Measurements from ENCODE around the gene ZRANB2.

Gene ZRANB2, protein sequence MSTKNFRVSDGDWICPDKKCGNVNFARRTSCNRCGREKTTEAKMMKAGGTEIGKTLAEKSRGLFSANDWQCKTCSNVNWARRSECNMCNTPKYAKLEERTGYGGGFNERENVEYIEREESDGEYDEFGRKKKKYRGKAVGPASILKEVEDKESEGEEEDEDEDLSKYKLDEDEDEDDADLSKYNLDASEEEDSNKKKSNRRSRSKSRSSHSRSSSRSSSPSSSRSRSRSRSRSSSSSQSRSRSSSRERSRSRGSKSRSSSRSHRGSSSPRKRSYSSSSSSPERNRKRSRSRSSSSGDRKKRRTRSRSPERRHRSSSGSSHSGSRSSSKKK

DNA sequence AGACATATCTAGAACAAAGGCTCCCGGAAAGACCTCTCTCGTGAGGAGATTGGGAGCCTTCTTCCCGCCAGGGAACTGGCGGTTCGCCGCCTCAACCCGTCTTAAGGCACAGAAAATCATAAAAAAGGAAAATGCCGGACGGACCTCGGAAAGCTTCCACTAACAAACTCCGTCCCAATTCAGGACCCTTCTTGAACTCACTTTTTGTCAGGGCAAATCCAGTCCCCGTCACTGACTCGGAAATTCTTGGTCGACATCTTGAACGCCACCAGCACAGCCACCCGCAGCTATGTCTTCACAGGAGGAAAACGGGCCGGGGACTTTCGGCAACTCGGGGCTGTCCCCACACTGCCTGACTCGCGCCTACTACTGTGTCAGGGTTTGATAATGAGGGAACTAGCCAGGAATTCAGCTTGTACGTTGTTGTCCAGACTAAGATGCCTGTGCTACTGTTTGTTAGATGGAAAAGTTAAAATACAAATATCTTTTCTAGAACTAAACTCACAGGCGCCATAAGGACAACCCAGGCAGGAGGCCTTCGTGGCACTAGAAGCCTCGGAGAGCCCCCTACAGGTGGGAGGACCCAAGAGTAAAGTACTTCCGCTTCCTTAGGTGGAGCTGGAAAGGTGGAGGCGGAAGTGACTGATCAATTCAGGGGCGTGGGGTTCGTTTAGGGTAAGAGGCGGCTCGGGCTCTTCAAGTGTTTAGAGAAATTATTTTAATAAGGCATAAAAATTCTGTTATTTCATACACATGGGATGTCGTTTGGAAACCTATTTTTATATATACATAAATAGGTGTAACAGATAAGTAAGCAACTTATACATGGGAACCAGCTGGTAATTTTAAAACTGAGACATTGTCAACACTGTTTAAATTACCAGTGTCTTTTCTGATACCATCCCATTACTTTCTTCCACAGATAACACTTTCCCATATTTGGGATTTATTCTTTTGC is at the start of gene ZRANB2:
ZRANB2 (minus strand) TSS at position 297 of the 958 bp plus-strand sequence; CDS start at position 257, 40 bp downstream.
- peak; percentile 87 for DNase-seq

DNA sequence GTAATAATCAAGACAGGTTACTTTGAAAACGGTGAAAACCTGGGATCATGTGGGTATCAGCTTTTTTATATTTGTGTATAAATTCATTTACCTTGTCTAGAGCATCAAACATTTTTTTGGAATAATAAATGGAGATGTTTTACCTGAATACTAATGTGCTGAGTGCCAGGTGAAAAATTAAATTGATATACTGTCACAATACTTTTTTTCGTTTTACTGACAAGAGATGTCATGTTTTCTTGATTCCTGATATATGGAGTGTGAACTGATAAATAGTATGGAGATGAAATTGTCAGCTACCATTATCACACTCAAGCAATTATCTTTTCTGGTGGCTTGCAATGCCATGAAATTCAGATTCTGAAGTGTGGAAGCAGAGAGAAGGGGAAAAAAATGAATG is 47.2 kb upstream of the ZRANB2 start:
- no peak for DNase-seq

DNA sequence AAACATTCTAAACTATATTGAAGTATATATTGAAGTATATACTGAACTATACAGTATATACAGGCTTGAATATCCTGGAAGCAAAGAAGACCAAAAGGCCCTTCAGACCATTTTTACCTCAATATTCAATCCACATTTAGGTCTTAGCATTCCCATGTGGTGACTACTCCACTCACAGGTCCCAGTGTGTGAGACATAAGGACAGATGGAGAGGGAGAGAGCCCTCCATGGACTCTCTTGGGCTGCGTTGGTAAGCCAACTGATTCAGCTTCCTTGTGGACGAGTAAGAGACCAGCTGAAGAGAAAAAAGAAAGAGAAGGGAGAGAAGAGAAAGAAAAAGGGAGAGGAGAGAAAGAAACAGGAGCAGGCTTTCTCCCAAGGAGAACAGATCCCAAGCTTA is 37.3 kb upstream of the ZRANB2 start:
- no peak for DNase-seq

DNA sequence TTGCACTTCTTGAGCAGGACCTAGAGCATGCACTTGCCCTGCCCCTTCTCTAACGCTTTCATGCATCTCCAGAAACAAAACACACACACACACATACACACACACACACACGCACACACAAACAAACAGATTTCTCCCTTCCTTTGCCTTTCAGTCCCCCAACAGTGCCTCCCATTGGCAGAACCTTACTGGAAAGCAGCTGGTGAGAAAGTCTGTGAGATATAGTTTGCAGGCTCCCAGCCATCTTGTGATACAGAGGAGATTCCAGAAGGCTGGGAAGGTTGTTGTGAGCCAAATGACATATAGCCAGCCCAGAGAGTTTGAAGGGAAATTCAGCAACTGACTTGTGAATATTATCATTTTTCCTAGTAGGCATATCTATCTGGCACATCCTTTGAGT is 35.9 kb upstream of the ZRANB2 start:
- DNase-seq: no peak

DNA sequence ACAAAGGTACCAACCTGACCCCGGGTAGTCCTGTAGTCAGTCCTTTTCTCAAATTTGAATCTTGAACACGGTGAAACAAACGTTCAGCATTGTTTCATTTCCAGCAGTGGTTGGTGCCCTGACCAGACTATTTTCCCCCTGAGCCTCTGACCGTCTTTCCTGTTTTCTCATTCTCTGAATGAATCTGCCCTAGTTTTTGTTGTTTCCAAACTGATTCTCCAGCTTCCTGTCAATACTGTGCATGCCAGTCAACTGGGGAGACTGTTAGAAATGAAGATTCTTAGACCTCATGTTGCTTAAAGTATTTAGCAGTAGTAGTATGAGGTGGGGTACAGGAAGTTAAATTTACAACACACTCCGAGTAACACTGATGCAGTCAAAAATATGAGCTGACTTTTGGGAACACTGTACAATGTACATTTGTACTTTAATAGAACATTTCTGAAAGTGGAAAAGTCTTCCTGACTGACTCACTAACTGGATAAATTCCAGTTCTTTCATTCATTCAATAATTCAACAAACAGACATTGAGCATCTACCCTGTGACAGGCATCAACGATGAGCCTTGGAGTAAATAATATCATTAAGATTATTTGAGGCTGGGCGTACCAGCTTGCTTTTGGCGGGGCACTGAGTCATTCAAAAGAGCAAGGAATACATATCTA is 26.0 kb upstream of the ZRANB2 start:
- no peak for DNase-seq

DNA sequence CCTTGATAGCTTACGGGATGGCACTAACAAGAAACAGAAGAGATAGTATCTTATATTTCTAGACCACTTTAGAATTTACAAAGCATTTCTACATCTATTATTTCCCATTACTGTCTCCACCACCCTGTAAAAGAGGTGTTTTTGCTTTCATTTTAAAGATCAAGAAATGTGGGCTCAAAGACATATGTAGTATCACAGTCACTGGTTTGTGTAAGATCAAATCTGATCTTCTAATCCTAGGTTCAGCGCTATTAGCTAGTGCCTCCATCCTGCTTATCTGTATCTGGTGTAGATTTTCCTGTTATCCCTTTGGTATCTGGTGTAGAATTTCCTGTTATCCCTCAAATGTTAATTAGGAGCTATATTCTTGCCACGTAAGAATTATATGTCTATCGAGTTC is 23.6 kb upstream of the ZRANB2 start:
- no peak for DNase-seq

DNA sequence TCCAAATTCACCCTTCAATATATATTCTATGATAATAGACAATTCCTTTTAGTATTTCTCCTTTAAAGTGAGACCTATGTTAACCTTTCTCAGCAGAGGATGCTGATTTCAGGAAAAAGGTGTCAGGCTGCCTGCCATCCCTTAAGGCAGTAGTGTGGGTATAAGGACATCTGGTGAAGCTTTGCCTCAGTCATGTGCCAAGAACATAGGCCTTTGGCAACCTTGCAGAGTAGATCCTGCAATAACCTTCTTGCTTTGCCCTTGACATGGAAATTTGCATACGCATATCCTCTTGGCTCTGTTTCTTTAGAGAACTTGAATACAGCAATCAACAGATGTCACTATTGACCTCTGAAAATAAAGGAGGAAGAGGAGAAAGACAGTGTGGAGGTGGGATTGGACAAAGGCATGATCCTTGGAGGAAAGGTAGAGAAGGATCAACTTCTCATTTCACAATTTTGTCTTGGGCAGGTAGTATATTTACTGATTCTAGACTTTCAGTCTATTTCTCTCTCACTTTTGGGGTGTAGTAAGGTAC is 21.1 kb upstream of the ZRANB2 start:
- DNase-seq: no peak

DNA sequence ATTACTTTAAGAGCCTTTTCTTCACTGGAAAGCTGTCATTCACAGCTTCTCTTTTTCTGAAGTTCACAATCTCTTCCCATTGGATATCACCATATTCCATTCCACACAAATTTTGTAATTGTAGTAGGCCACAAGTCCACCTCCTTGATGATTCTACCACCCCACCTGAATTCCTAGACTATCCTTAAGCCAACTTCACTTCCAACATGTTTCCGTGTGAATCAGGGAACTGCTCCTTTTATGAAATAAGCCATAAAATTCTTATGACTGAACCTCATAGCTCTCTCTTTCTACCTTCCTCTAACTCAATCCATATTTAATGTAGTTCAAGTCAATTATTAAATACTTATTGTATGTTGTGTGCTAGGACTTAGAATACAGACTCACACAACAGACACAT is 16.6 kb upstream of the ZRANB2 start:
- no peak for DNase-seq

DNA sequence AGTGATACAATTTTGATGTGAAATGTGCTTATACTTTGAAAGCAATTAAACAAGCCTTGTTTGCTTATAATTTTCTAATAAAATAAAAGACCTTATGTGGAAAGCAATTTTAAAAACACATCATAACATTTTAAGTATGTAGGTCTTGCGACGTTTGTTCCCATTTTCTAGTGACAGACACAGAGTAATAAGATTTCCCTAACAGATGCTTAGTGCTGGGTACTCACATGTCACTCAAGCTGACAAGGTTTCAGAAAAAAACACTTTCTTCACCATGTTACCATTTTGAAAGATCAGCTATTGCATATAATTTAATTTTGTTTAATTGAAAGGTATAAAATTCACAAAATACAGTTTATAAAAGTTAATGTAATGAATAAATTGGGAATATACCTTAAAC is 14.1 kb upstream of the ZRANB2 start:
- DNase-seq: no peak

DNA sequence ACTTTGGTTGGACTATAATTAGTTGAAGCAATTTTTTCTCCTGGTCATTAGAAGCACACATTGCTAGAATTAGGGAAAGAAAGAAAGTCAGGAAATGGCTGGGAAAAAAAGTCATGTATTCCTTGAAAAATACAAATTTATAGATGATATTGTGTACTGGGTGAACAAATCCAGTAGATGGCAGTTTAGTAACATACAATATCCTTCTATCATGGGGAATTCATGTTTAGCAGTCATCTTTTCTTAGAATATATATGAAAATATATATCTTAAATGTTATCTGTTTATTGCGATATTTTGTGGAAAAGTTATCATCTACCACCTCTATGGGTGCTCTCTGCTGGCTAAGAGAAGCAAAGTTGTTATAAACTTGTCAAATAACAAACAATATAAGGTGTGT is 13.1 kb upstream of the ZRANB2 start:
- no peak for DNase-seq

DNA sequence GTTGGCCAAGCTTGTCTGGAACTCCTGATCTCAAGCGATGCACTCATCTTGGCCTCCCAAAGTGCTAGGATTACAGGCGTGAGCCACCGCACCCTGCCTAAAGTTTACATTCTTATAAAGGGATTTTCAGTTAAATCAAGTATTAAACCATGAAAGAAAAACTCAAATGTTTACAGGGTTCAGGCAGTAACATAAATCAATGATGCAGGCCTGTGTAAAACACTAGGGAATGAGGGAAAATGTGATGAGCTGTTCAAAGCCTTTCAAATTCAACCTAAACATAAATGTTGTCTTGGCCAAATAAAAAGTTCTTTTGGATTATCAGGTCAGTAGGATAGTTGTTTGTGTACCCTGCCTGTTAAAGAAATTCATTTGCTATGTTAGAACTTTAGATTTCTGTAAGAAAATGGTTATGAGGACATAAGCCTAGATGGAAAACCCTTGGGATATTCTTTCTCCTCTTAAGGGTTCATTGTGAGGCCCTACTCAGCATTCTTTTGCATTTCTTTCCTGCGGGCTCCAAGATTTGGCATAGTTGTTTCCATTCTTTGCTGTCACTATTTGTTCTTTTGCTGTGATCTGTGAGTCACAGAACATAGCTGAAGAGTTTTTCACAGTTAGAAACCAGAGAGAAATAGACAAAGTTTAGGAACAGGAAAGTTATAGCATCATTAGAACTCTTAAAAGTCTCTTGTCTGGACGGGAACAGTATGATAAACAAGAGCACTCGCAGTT is 8.9 kb upstream of the ZRANB2 start:
- no peak for DNase-seq

DNA sequence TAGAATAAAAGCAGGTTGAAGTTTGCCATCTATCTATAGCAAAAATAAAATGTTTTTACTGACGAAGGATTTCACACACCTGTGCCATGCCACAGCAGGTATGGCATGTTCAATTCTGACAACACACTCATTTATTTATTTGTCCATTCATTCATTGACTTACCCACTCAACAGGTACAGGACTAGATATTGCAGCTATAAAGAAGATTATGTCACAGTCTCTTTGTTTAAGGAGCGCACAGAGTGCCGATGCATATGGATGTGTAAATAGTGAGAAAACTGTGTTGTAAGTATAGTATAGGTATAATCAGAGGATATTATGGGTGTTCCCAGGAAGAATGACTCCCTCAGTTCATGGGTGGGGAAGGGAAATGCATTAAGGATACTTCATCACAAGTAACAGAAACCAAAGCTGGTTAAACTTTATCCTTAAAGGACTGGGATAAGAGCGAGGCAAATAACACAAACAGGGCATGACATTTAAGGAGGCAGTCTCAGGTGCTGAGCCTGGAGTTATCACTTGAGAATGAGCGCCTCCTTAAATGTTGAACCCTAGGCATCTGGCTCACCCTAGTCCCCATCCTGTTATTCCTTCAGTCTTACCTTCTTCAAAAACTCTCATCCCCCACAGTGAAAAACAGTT is 7.9 kb upstream of the ZRANB2 start:
- no peak for DNase-seq

DNA sequence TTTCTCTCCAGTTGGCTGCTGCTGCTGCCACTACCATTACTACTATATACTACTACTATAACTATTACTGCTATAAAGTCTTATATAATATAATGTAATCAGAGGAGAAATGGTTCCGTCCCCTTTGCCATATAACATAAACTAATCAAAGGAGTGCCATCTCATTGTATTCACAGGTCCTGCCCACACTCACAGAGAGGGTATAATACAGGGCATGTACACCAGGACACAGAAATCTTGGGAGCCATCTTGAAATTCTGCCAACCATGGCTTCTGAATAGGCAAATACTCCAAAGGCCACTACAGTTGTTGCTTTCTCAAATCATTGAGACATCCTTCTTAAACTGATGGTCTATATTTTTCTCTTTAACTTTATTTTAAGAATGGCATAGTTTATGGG is 6.9 kb upstream of the ZRANB2 start:
- DNase-seq: no peak

DNA sequence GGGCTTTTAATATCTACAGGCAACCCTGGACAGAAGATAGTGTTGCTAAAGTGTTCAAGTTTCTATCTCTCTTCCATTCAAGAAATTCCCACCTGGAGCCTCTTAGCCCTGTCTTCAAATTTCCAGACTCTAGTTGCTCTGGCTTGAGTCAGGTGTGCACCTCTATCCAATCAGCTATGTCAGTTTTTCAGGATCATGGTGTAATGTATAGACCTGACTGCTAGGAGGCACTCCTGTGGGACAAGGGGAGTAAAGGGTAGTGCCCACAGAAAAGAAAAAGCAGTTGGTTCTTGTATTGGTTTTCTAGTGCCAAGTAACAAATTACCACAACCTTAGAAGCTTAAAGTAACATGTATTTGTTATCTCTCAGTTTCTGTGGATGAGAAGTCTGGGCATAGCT is 6.2 kb upstream of the ZRANB2 start:
- DNase-seq: no peak

DNA sequence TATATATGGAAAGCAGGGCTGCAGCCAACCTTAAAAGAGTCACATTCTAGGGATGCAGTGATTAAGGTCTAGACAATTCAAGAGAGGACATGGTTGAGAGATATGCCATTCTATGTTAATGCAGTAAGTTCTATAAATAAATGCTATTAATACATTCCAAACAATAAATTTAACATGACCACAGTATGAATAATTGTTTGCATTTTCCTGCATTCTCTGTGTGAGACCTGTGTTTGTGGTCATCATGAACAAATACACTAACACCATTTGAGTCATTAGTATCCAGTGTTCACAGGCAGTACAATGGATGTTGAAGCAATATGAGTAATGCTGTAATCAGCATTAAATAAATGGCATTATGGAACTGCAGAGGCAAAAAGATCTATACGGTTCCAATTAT is 5.5 kb upstream of the ZRANB2 start:
- no peak for DNase-seq

DNA sequence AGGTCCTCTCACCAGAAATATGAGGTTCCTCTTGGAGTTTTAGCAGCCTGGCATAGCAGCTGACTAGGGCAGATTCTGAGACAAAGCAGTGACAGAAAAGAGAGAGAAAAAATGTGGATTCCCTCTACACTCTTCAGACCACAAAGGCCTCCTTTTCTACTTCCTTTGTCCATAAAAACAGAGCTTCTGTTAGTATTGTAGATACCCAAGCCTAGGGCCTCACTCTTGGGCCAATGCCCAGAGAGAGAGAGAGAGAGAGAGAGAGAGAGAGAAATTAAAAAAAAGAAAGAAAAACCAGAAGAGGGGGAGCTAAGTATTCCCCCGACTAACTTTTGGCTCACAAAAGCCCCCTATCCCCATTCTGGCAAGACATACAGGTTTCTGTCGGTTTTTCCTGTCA is 2.4 kb upstream of the ZRANB2 start:
- DNase-seq: no peak

DNA sequence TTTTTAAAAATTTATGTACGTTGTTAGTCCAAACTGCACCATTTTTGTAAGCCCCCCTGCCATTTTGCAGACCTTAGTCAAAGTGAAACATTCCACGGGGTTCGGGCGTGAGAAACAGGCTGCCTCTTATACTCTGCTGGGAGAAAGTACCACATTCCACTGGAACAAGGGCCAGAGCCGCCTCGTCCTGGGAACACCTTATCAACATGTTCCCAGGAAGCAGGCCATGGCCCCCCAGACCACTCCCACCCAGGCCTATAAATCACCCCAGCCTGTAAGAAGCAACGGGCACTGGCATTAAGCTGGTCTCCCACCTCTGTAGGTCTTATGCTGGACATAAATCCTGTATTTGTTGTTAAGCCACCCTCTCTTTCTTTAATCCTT is 854 bp upstream of the ZRANB2 start:
- no peak for DNase-seq

DNA sequence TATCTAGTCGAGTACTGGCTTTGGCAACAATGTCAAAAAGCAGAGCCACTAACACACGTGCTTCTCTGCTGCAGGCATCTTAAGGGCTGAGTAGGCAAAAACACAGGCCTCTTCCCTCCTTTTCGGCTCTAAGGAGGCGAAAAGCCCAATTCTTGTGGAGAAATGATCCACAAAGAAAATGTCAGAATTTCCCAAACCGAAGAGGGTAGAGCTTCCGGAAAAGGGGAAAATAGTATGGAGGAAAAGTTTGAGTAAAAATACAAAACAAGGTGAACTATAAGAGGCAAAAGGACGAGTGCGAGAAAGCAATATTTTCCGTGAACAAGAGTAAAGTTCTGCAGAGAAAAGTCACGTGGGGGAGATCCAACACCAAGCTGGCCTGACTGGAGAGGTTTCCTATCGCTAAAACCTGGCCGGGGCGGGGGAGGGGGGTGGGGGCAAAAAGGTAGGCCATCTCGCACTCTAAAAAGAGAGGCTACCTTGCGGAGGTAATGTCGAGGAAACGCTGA is 551 bp downstream of the ZRANB2 start:
- DNase-seq: no peak

DNA sequence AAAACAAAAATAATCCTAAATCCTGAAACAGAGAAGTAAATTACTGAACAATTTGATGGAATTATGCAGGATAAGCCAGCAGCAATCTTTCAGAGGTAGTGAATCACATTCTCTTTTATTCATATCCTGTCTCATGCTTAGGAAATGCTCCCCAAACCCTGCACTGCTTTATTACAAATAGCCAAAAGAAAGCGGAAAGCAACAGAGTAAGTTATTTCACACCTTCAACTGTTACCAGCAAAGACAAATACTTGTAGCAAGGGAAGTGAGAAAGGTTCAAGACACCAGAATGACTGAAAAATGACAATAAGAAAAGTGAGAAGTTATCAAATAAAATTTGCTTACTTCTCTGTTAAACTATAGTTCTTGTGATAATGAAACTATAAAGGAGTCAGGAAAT is 6.2 kb downstream of the ZRANB2 start:
- DNase-seq: no peak

DNA sequence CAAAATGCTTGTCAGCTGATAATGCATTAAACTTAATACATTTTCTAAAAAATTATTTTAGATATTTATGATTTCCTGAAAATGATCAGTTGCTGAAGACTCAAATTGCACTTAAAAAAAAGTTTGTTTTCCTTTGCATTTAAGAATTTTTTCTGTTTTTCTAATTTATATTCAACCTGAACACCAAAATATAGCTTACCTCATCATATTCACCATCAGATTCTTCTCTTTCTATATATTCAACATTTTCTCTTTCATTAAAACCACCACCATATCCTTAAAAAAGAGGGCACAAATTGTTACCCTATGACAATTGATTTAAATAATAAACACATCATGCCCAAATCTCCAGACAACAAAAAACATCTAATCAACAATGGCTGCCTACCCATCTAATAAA is 8.6 kb downstream of the ZRANB2 start:
- no peak for DNase-seq

DNA sequence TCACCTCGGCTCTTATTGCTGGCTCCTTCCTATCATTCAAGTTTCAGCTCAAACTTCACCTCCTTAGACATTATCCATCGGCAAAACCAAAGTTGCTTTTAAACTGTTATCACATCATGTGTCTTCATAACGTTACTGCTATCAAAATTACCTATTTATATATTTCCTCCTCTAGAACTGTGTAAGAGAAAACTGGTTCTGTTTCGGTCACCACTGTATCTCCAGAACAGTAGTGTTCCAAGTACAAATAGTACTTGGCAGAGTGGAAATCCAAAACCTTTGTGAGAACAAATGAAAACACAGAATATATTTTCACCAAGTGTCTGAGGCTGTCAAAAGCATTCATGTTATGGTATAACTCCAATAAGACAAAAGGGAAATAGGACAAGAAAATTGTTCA is 9.1 kb downstream of the ZRANB2 start:
- no peak for DNase-seq

All from NCI-H2107 (cell line).